Gastrocnemius medialis (tissue), 4 donors: ENCODE data around the gene RPRD1B.

Experiments
- POLR2A ChIP-seq, 2 donors: fragments of 450-650 bp; IDR thresholded peaks; one replicate each; pipeline ENCODE4 v1.6.1; 2017; ENCODE audit warnings: antibody characterized with exemption in 2 of 2, mild to moderate bottlenecking in 2 of 2, moderate library complexity in 2 of 2
- TF ChIP-seq, protein P1 (sequence below), 5 experiments: fragments of 450-650 bp in 3 of 5; fragments of 200-600 bp in 2 of 5; sonication (generic) in 2 of 5; IDR thresholded peaks in 4 of 5; conservative IDR thresholded peaks in 1 of 5; 1 replicate in 4 of 5; 2 replicates in 1 of 5; pipeline ENCODE4 v1.5.1; 2016 to 2019; ENCODE audit warnings: antibody characterized with exemption in 5 of 5, mild to moderate bottlenecking in 3 of 5, moderate library complexity in 3 of 5

DNA sequence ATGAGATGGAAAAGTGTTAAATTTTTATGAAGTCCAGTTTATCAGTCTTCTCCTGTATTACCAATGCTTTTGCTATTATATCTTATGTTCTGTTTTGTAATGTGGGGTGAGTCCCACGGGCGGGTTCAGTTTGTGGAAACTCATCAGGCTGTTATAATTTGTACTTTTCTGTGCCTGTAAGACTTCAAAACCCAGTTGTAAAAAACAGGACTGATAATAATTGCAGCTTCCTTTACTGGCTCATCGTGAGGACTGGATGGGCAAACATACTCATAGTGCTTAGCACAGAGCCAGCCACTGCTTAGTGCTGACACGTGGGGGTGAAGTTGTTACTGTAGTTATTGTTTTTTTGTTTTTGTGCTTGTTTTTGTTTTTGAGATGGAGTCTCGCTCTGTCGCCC is 85.9 kb downstream of the RPRD1B start:
- TF ChIP-seq, protein P1, sequence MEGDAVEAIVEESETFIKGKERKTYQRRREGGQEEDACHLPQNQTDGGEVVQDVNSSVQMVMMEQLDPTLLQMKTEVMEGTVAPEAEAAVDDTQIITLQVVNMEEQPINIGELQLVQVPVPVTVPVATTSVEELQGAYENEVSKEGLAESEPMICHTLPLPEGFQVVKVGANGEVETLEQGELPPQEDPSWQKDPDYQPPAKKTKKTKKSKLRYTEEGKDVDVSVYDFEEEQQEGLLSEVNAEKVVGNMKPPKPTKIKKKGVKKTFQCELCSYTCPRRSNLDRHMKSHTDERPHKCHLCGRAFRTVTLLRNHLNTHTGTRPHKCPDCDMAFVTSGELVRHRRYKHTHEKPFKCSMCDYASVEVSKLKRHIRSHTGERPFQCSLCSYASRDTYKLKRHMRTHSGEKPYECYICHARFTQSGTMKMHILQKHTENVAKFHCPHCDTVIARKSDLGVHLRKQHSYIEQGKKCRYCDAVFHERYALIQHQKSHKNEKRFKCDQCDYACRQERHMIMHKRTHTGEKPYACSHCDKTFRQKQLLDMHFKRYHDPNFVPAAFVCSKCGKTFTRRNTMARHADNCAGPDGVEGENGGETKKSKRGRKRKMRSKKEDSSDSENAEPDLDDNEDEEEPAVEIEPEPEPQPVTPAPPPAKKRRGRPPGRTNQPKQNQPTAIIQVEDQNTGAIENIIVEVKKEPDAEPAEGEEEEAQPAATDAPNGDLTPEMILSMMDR (IDR thresholded peaks at IDR 0.05 in 4 of 5, conservative IDR thresholded peaks at IDR 0.05 in 1 of 5), result no peak
- TF ChIP-seq POLR2A (IDR thresholded peaks at IDR 0.05), result no peak
